HTR-8/SVneo (cell line): Measurements from ENCODE around the gene NSD2.
A peak's percentile ranks its signal among the peaks of the same experiment; 100 is the strongest.
"Not testable (repeated sequence)": the region's sequence is repeated elsewhere in the genome, so short reads cannot be mapped to it uniquely, and the experiment has no call there.

Experiments used
- DNase-seq: peaks from one replicate; pipeline ENCODE4 v3.0.0; 2011; ENCODE audit warnings: low spot score, mixed read lengths; ENCODE audit not compliant: insufficient read length
- FAIRE-seq: peaks from 2 replicates; lab custom pipeline; 2011; peaks lifted over from hg19 to GRCh38; lab: Jason Lieb, UNC

Gene NSD2

GRCh38 chr4:1870578-1871443, at the start of gene NSD2:
Gene NSD2, plus strand, starts transcription at chr4:1871393. Its CDS starts 29,262 bp downstream, at chr4:1900655.
- peak; percentile 16 for FAIRE-seq
- peak; percentile 91 for DNase-seq

- DNase-seq, result no peak
- no peak for FAIRE-seq
Observed at GRCh38 chr4:1821679-1822567, 49.3 kb upstream of the NSD2 start.

- DNase-seq (no peak), FAIRE-seq (no peak)
Observed at GRCh38 chr4:1822568-1823544, 48.3 kb upstream of the NSD2 start.

DNA sequence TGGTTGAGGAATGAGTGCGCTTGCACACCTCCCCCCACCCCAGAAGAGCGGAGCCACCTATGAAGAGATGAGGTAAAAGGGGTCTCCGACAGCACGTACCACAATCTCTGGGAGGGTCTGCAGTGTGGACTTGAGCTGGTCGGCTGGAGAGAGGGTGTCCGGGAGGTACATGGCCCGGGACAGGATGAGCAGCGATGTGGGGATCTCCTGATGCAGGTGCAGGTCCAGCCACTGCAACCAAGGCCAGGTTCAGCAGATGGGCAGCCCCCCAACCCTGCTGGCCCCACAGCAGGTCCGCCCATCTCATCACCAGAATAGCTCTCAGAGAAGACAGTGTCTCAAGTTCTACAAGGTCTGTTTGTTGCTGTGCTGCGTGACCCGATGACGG, 47.7 kb upstream of the NSD2 start:
- DNase-seq (no peak), FAIRE-seq (no peak)

GRCh38 chr4:1824746-1825145, 46.4 kb upstream of the NSD2 start:
- no peak for DNase-seq
- no peak for FAIRE-seq

DNA sequence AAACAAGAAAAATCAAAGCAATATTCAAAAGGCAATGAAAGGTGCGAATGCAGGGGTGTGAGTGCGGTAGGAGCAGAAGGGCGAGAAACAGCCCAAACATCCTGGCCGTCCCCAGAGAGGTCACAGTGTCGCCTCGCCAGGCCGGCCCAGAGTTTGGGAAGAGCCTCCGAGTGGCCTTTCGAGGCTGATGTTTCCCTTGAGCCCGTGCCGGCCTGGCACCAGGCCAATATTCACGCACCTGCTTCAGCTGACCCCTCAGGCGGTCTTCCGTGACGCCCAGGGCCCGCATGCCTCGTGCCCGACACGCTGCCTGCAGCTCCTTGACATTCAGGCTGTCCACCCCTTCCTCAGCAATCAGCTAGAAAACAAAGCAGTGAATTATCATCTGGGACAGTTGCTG, 45.9 kb upstream of the NSD2 start:
- FAIRE-seq (no peak), DNase-seq (no peak)

DNA sequence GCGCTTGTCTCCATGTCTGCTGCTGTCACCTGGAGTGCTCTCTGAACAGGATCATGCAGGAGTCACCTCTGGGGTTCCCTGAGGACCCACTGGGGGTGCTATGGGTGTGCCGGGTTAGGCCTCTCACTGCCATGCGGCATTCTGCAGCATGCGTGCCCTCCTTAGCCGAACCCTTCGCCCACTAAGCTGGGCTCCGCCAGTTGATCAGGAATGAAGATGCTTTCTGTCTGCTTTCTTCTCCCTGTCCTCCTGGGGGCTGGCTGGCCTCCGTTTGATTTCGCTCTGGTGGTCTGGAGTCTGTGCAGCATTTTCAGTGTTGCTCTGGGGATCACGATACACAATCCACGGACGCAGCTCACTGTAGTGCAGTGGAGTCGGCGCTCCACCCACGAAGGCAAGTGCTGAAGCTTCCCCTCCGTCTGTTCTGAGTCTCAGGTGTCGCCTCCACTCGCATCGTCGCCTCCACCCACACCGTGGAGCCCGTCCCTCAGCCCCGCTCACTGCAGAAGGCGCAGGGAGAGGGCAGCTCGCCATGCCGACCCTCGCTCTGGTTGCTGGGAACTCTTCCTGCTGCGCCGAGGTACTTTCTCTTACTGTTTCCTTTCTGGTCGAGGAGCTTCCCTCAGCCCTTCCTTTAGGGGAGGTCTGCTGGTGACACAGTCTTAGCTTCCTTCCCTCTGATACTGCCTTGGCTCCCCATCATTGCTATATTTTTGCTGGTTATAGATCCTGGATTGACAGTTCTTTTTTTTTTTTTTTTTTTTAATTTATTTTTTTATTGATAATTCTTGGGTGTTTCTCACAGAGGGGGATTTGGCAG, 44.5 kb upstream of the NSD2 start:
- DNase-seq (no peak), FAIRE-seq (no peak)

DNA sequence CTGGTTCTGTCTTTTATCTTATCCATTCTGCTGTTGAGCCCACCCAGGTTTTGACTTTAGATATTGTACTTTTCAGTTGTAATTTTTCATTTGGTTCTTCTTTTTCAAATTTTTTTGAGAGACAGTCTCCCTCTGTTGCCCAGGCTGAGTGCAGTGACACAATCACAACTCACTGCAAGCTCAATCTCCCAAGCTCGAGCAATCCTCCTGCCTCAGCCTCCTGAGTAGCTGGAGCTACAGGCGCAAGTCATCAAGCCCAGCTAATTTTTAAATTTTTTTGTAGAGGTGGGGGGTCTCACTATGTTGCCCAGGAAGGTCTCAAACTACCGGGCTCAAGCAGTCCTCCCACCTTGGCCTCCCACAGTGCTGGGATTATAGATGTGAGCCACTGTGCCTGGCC, 41.0 kb upstream of the NSD2 start:
- FAIRE-seq (no peak), DNase-seq (no peak)

DNA sequence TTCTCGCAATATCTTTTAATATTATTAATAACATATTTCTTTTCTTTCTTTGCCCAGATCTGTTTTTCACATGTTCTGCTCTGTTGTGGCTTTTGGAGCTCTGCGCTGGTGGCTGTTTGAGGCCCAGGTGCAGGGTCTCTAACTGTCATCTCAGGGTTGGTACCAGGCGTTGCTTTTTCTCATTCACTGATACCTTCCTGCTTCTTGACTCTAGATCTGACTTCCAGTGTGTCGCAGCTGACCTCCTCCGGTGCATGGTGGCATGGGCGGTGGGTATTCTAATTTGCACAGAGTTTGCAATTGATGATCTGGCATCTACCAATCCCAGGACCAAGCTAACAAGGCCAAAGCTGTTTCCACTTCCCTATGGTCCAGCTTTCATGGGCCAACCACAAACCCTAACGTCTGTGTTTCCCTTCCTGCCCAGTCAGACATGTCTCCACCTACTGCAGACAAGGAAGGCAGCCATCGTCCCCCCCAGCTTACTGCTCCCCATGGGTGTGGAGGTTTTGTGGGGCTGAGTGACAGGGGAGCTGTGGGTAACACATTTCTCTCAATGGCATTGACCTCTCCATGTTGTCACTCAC, 40.5 kb upstream of the NSD2 start:
- FAIRE-seq, result no peak
- no peak for DNase-seq

- DNase-seq (no peak), FAIRE-seq (no peak)
Observed at GRCh38 chr4:1831331-1831730, 39.9 kb upstream of the NSD2 start.

DNA sequence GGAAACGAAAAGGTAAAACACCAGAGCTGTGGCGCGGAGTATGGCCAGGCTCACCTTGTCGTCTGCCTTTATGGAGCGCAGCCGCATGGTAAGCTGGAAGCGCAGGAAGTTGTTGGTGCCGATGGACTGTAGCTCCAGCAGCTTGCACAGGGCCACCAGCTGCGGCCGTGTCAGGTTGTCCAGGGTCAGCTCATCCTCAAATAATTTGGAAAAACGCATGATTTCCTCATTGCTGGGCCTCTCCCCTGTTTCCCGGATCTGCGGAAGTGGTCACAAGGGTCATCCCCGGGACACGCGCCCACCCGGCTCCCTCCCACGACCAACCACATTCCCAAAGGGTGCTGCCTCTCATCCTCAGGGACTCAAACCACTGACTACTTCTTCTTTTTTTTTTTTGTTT, 38.5 kb upstream of the NSD2 start:
- FAIRE-seq, result no peak
- no peak for DNase-seq

DNA sequence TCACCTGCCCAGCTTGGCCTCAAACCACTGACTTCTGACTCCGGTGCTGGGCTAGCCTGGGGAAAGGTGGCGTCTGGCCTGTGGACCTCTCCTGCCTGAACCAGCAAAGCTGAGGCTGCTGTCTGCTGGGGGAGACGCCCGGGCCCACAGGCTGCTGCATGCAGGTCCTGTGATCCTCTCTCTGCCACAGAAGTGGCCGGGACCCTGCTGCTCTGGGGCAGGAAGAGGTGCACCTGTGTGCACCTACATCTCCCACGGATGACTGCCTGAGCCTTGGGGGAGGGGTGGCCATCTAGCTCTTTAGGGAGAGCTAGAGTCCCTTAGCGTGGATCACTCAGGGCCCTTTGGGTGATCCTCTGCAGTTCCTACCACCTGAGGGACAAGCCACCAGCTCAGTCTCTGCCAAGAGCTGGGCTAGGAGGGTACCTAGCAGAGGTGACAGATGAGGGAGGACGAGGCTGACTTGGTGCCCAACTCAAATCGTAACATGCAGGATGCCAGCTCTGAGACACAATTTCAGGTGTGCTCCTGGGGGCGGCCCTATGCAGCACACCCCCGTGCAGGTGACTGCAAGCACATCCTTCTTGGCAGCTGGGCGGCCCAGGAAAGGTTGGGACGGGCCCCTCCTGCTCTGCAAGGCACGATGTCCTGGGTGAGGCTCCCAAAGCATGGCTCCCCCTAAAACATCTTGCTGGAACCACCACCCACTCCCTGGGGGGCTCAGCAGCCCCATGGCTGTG, 37.7 kb upstream of the NSD2 start:
- DNase-seq (no peak), FAIRE-seq (no peak)

DNA sequence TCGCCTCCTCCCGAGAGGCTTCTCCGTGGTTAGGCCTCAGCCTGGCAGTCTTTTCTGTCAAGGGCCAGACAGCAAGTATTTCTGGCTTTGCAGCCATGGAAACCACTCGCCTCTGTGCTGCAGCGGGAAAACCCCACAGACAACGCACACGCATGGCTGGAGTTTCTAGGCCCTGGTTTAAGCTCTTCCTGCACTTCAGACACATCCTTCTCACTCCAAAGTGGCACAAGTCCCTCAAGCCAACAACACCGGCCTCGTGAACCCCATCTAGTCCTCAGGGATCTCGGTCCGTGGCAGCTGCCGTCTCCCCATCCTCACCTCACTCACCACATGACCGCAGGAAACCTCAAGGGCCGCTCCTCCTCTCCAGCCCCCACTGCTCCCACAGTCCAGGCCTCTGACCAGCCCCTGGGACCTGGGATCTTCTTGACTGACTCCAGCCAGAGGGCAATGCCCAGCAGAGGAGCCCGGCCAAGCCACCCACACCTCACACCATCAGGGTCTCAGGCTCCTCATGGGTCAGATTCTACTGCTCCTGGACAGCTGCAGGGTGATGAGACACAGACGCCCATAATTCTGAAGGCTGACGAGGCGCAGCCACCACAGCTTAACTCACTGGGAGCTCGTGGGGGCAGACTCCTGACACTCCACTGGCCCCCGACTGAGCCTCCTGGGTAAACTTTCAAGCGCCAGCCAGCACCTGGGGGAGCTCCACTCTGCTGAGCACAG, 37.0 kb upstream of the NSD2 start:
- FAIRE-seq, result no peak
- no peak for DNase-seq

DNA sequence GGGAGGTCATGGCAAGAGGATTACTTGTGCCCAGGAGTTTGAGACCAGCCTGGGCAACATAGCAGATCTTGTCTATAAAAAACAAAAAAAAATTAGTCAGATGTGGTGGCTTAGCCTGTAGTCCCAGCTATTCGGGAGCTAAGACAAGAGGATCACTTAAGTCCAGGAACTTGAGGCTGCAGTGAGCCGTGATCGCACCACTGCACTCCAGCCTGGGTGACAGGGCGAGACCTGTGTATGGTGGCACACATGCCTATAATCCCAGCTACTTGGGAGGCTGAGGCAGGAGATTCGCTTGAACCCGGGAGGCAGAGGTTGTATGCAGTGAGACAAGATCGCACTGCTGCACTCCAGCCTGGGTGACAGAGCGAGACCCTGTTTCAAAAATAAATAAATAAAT, 35.4 kb upstream of the NSD2 start:
- DNase-seq, FAIRE-seq: not testable (repeated sequence)

- DNase-seq (no peak), FAIRE-seq (no peak)
Observed at GRCh38 chr4:1836650-1837049, 34.5 kb upstream of the NSD2 start.

GRCh38 chr4:1837069-1837468, 34.1 kb upstream of the NSD2 start:
- DNase-seq (no peak), FAIRE-seq (no peak)

GRCh38 chr4:1839282-1839681, 31.9 kb upstream of the NSD2 start:
- no peak for DNase-seq
- no peak for FAIRE-seq
